Activated B cell treated with CpG ODN at 0.5 μM for 24 hours (primary cell): ENCODE results near the gene ITM2C. TPM values are rescaled to one million over a fixed set of nuclear protein-coding genes. Genes with fewer than 3 reads are reported as not detected.

ENCODE experiments used
- ATAC-seq: fragments of 200-7000 bp; cut with Tn5 transposase; one replicate; pipeline ENCODE4 v1.10.0; 2021; ENCODE audit warnings: low read depth, mild to moderate bottlenecking, moderate library complexity
- CTCF ChIA-PET: fragments of 350-600 bp; sonication (Branson Sonifier 250); formaldehyde crosslinking; loops from one replicate; lab custom pipeline; 2021; ENCODE audit warnings: antibody characterized with exemption; lab: Charles Lee
- POLR2A ChIA-PET: fragments of 350-600 bp; sonication (Branson Sonifier 250); formaldehyde crosslinking; loops from one replicate; lab custom pipeline; 2021; ENCODE audit warnings: antibody characterized with exemption; lab: Charles Lee
- DNase-seq: peaks from one replicate; pipeline ENCODE4 v3.0.0; 2022
- H3K27ac Mint-ChIP-seq: one replicate; pipeline ENCODE4 v1.8.0; 2020; ENCODE audit warnings: mixed read lengths
- H3K27me3 Mint-ChIP-seq: one replicate; pipeline ENCODE4 v1.8.0; 2021; ENCODE audit warnings: mixed read lengths
- H3K36me3 Mint-ChIP-seq: one replicate; pipeline ENCODE4 v1.8.0; 2021; ENCODE audit warnings: low read depth, mixed read lengths
- H3K4me1 Mint-ChIP-seq: one replicate; pipeline ENCODE4 v1.8.0; 2021; ENCODE audit warnings: mixed read lengths
- H3K4me3 Mint-ChIP-seq: one replicate; pipeline ENCODE4 v1.8.0; 2020; ENCODE audit warnings: mild to moderate bottlenecking, mixed read lengths
- H3K9me3 Mint-ChIP-seq: one replicate; pipeline ENCODE4 v1.8.0; 2020; ENCODE audit warnings: mixed read lengths
- intact Hi-C: fragments of 100-400 bp; cut with micrococcal nuclease; formaldehyde crosslinking; loops from one replicate; pipeline ENCODE4 v1.15.1; 2024
- total RNA-seq: library from RNA; stranded (reverse); gene quantifications from 2 replicates; pipeline ENCODE4 v1.2.3, GENCODE V29; 2022
- TF ChIP-seq, protein P1 (sequence below): fragments of 200-600 bp; IDR thresholded peaks from one replicate; pipeline ENCODE4 v1.8.0; 2022; ENCODE audit warnings: antibody characterized with exemption, mild to moderate bottlenecking

Gene ITM2C
- total RNA-seq, 1 donor from 2014 or later, result 102 TPM

DNA sequence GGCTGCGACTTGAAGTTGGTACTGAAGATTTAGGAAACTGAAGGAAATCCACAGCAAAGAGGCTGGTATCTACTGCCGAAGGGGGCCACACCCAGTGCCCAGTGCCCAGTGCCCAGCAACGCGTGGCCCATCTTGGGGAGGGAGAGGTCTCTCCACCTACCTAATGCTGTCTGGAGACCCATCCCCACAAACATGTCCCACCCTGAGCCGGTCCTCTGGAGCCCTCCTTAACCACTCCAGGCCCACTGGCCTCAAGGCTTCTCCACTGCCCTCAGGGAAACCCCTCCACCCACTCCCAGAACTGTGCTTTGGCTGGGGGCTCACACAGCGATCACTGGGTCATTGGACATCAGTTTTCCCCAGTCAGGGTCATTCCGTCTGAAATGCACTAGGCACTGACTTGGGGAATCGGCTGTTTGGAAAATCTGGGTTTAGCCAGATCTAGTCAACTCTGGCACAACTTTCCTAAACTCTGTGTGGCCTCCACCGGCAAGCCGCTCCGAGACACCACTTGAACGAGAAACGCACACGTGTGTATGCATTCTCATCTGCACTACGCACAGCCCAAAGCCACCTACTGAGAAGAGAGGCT is 40.2 kb downstream of the ITM2C start:
- ChIA-PET POLR2A (interaction anchor here (0.9 to 1.0 kb wide), 2 partner anchors 32 to 82 kb away, joined by 3 read pairs; no protein-coding TSS in a partner anchor), CTCF (interaction anchor here (1.7 to 9.8 kb wide), 3 partner anchors 57 to 82 kb away, joined by 6 to 97 read pairs (median 12); no protein-coding TSS in a partner anchor)
- H3K9me3 Mint-ChIP-seq, result no peaks in the 10 kb centered on the region
- DNase-seq, result peak; percentile 12
- no peak overlapping the region for H3K4me3 Mint-ChIP-seq
- peaks cover 23% of the 10 kb centered on the region for H3K4me1 Mint-ChIP-seq
- no peak overlapping the region for H3K27ac Mint-ChIP-seq
- intact Hi-C loops, result loop anchor here (5.0 kb wide), 1 partner anchor 37 kb away; no protein-coding TSS in a partner anchor
- no peaks in the 10 kb centered on the region for H3K27me3 Mint-ChIP-seq
- TF ChIP-seq, protein P1, sequence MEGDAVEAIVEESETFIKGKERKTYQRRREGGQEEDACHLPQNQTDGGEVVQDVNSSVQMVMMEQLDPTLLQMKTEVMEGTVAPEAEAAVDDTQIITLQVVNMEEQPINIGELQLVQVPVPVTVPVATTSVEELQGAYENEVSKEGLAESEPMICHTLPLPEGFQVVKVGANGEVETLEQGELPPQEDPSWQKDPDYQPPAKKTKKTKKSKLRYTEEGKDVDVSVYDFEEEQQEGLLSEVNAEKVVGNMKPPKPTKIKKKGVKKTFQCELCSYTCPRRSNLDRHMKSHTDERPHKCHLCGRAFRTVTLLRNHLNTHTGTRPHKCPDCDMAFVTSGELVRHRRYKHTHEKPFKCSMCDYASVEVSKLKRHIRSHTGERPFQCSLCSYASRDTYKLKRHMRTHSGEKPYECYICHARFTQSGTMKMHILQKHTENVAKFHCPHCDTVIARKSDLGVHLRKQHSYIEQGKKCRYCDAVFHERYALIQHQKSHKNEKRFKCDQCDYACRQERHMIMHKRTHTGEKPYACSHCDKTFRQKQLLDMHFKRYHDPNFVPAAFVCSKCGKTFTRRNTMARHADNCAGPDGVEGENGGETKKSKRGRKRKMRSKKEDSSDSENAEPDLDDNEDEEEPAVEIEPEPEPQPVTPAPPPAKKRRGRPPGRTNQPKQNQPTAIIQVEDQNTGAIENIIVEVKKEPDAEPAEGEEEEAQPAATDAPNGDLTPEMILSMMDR, result no peak
- ATAC-seq, result no peak
- peaks cover 2% of the 10 kb centered on the region for H3K36me3 Mint-ChIP-seq

DNA sequence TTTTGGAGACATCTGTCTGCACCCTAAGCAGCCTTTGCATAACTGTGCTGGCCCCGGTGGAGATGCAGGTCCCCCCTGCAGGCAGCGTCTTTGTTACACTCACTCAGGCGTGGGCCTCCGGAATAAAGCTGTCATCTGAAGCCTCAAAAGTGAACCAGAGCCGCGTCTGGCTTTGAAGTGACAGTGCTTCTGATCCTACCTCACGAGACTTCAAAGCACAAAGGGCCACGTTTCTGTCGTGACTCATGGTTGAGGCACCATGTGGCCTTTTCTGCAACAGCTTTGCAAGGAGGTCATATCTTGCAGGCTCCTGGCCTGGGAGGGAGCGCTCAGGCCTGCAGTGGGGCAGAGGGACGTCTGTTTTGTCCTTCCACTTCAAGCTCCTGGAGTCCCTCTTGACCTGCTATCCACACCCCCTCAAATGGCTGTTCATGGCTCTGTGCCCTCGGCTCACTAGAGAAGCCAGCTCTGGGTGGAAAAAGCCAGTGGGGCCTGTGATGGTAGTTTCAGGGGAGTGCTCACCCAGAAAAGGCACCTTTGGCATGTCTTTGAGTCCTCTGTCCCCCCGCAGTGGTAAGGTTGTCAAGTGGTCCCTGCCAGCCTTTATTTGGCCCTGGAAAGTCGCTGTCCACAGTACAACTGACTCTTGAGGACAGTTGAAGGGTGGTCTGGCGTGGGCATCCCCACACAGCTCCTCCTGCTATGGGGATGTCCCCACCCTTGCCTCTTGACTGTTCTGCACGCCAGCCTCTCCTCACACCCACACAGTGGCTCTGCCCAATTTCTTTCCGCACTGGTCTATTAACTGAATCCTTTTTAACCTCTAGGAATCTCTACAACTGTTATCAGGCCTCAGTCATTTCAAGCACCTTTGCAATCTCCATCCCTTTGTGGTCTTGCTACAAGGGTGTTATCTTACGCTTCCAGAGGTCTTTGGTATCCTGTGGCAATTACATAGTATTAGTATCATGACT is 41.0 kb downstream of the ITM2C start:
- DNase-seq (peak; percentile 14), ATAC-seq (peak; percentile 38)
- intact Hi-C loops, result no loop called here
- Mint-ChIP-seq H3K27ac (no peak overlapping the region), H3K4me1 (peaks cover 23% of the 10 kb centered on the region), H3K9me3 (no peaks in the 10 kb centered on the region), H3K27me3 (no peaks in the 10 kb centered on the region), H3K36me3 (peaks cover 2% of the 10 kb centered on the region), H3K4me3 (no peak overlapping the region)
- TF ChIP-seq, protein P1, result no peak
- POLR2A ChIA-PET, result interaction anchor here (0.9 to 1.0 kb wide), 2 partner anchors 33 to 82 kb away, joined by 3 read pairs; no protein-coding TSS in a partner anchor
- CTCF ChIA-PET, result interaction anchor here (1.7 to 3.2 kb wide), 2 partner anchors 57 to 82 kb away, joined by 6 to 12 read pairs; no protein-coding TSS in a partner anchor

- H3K36me3 Mint-ChIP-seq, result peaks cover 2% of the 10 kb centered on the region
- H3K4me1 Mint-ChIP-seq, result peaks cover 20% of the 10 kb centered on the region
- CTCF ChIA-PET, result interaction anchor here (1.7 to 3.2 kb wide), 2 partner anchors 58 to 81 kb away, joined by 6 to 12 read pairs; no protein-coding TSS in a partner anchor
- ATAC-seq, result no peak
- POLR2A ChIA-PET, result no interaction called here
- TF ChIP-seq, protein P1, result no peak
- intact Hi-C loops, result no loop called here
- H3K4me3 Mint-ChIP-seq, result no peak overlapping the region
- H3K9me3 Mint-ChIP-seq, result no peaks in the 10 kb centered on the region
- DNase-seq, result peak; percentile 12
- H3K27me3 Mint-ChIP-seq, result peaks cover 1% of the 10 kb centered on the region
- H3K27ac Mint-ChIP-seq, result no peak overlapping the region
Observed at GRCh38 chr2:230906471-230907230, 41.9 kb downstream of the ITM2C start.

DNA sequence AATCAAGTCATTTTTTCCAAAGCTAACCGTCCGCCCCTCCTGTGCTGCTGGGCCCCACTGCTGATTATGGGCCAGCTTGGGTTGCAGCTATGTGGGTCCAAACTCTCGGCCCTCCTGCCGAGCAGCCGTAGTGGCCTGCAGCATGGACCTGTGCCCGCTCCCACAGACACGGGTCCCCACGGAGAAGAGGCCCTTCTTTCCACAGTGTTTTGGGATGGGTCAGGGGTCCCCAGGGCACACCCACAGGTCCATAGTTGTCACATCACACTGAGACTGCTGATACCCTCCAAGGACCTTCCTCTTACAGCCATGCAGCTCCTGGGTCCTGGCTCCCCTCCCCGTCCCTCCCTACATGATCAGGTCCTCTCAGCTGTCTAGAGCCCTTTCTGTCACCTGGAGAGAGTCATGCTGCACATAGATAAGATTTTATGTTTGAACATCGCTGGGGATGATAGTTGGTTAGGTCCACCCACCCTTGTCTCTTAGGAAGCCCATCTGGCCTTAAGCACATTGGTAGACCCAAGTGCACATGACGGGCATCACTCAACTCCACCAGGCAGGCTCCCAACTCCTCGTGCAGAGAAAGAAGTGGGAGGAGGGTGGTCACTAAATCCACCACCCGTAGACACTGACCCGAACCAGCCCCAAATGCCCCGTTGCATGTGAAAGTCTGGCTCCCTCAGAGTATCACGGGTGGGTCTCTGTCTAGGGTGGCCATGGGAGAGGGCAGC is 42.8 kb downstream of the ITM2C start:
- H3K27me3 Mint-ChIP-seq, result peaks cover 1% of the 10 kb centered on the region
- ATAC-seq (no peak), DNase-seq (peak; percentile 7)
- TF ChIP-seq, protein P1, result no peak
- H3K9me3 Mint-ChIP-seq, result no peaks in the 10 kb centered on the region
- H3K27ac Mint-ChIP-seq, result no peak overlapping the region
- ChIA-PET POLR2A (no interaction called here), CTCF (no interaction called here)
- H3K4me3 Mint-ChIP-seq, result no peak overlapping the region
- intact Hi-C loops, result no loop called here
- H3K4me1 Mint-ChIP-seq, result peaks cover 15% of the 10 kb centered on the region
- peaks cover 2% of the 10 kb centered on the region for H3K36me3 Mint-ChIP-seq
